Smooth muscle cell (in vitro differentiated cells): ENCODE measurements around the gene NFATC1. TPM values are rescaled to one million over a fixed set of nuclear protein-coding genes. Genes with fewer than 3 reads are reported as not detected.

Experiments
- DNase-seq: peaks from one replicate; lab custom pipeline; 2025; ENCODE audit not compliant: unreplicated experiment; lab: John Stamatoyannopoulos, UW
- H2AFZ ChIP-seq: fragments of 200-600 bp; sonication (generic); 2 replicates; pipeline ENCODE4 v1.6.0; 2016; ENCODE audit warnings: antibody characterized with exemption, low read depth, mild to moderate bottlenecking
- H3F3A ChIP-seq: fragments of 200-600 bp; sonication (generic); 2 replicates; pipeline ENCODE4 v1.6.0; 2017; ENCODE audit warnings: antibody characterized with exemption, low read depth
- H3K27ac ChIP-seq: fragments of 200-600 bp; sonication (generic); 2 replicates; pipeline ENCODE4 v1.5.1; 2016; ENCODE audit warnings: low read depth, mild to moderate bottlenecking
- H3K27me3 ChIP-seq: fragments of 200-600 bp; sonication (generic); 2 replicates; pipeline ENCODE4 v1.6.1; 2016; ENCODE audit warnings: low read depth, mild to moderate bottlenecking
- H3K36me3 ChIP-seq: fragments of 200-600 bp; sonication (generic); 2 replicates; pipeline ENCODE4 v1.5.1; 2016; ENCODE audit warnings: low read depth
- H3K4me1 ChIP-seq: fragments of 200-600 bp; sonication (generic); 2 replicates; pipeline ENCODE4 v1.5.1; 2016; ENCODE audit warnings: low read depth
- H3K4me2 ChIP-seq: fragments of 200-600 bp; sonication (generic); 2 replicates; pipeline ENCODE4 v1.6.0; 2016; ENCODE audit warnings: mild to moderate bottlenecking
- H3K4me3 ChIP-seq: fragments of 200-600 bp; sonication (generic); 2 replicates; pipeline ENCODE4 v1.5.1; 2016; ENCODE audit warnings: mild to moderate bottlenecking
- H3K79me2 ChIP-seq: fragments of 200-600 bp; sonication (generic); 2 replicates; pipeline ENCODE4 v1.6.0; 2016; ENCODE audit warnings: low read depth, mild to moderate bottlenecking
- H3K9ac ChIP-seq: fragments of 200-600 bp; sonication (generic); 2 replicates; pipeline ENCODE4 v1.6.0; 2016; ENCODE audit warnings: low read depth
- H3K9me3 ChIP-seq: fragments of 200-600 bp; sonication (generic); replicated peaks from 2 replicates; pipeline ENCODE4 v1.5.1; 2016; ENCODE audit warnings: low read depth
- H4K20me1 ChIP-seq: fragments of 200-600 bp; sonication (generic); 2 replicates; pipeline ENCODE4 v1.6.0; 2016; ENCODE audit warnings: low read depth
- CTCF ChIP-seq: fragments of 200-600 bp; sonication (generic); IDR thresholded peaks from 2 replicates; pipeline ENCODE4 v1.5.1; 2017; ENCODE audit warnings: borderline replicate concordance, mild to moderate bottlenecking, antibody characterized with exemption; ENCODE audit not compliant: insufficient read depth, poor library complexity, severe bottlenecking
- WGBS: methylation state at CpG from one replicate; pipeline ENCODE4 v1.1.7; 2016; ENCODE audit warnings: low lambda C conversion rate; 5-methylcytosine and 5-hydroxymethylcytosine counted together
- polyA plus RNA-seq: library from polyadenylated mRNA; unstranded; fragments of >200 nt; fragmentation: Nextera tagmentation; extraction: Ambion mirVana; gene quantifications from 2 replicates; pipeline ENCODE4 v1.2.1, GENCODE V29; 2016
- total RNA-seq: library from RNA; depleted of rRNA; stranded (reverse); fragments of >200 nt; gene quantifications from 2 replicates; pipeline ENCODE4 v1.2.3, GENCODE V29; 2014

Gene NFATC1
- total and polyA plus RNA-seq, 2 experiments from 2014 or later, result 13.1 to 19.2 TPM

GRCh38 chr18:79368681-79369080 is 27.0 kb upstream of the NFATC1 start:
- 95% methylated on average over 15 of the region's 15 CpGs for WGBS
- Histone ChIP-seq H3F3A (no peaks in the 10 kb centered on the region), H3K27me3 (no peaks in the 10 kb centered on the region), H3K36me3 (no peaks in the 10 kb centered on the region), H4K20me1 (no peaks in the 10 kb centered on the region), H3K4me3 (no peak overlapping the region), H3K4me1 (no peaks in the 10 kb centered on the region), H3K9me3 (no peaks in the 10 kb centered on the region), H3K79me2 (no peaks in the 10 kb centered on the region), H3K4me2 (no peak overlapping the region), H3K9ac (no peak overlapping the region), H3K27ac (no peak overlapping the region), H2AFZ (no peak overlapping the region)
- TF ChIP-seq CTCF, result no peak
- no peak for DNase-seq

- no peaks in the 10 kb centered on the region for H3K9me3 ChIP-seq
- H3K36me3 ChIP-seq, result no peaks in the 10 kb centered on the region
- no peaks in the 10 kb centered on the region for H3K27me3 ChIP-seq
- H4K20me1 ChIP-seq, result no peaks in the 10 kb centered on the region
- no peak overlapping the region for H3K4me2 ChIP-seq
- no peaks in the 10 kb centered on the region for H3K79me2 ChIP-seq
- no peak overlapping the region for H3K4me3 ChIP-seq
- TF ChIP-seq CTCF, result no peak
- 80% methylated on average over 14 of the region's 14 CpGs for WGBS
- H3K9ac ChIP-seq, result no peak overlapping the region
- no peaks in the 10 kb centered on the region for H3F3A ChIP-seq
- no peak overlapping the region for H2AFZ ChIP-seq
- no peak for DNase-seq
- H3K4me1 ChIP-seq, result no peaks in the 10 kb centered on the region
- no peak overlapping the region for H3K27ac ChIP-seq
Measured at GRCh38 chr18:79371561-79372121, 24.1 kb upstream of the NFATC1 start.

- Histone ChIP-seq H3K27ac (no peak overlapping the region), H3K9ac (no peak overlapping the region), H3K79me2 (no peaks in the 10 kb centered on the region), H3F3A (no peaks in the 10 kb centered on the region), H4K20me1 (no peaks in the 10 kb centered on the region), H3K9me3 (no peaks in the 10 kb centered on the region), H2AFZ (no peak overlapping the region), H3K27me3 (no peaks in the 10 kb centered on the region), H3K4me1 (no peaks in the 10 kb centered on the region), H3K4me3 (no peak overlapping the region), H3K4me2 (no peak overlapping the region), H3K36me3 (no peaks in the 10 kb centered on the region)
- TF ChIP-seq CTCF, result no peak
- 98% methylated on average over 10 of the region's 10 CpGs for WGBS
- no peak for DNase-seq
Measured at GRCh38 chr18:79372461-79372860, 23.3 kb upstream of the NFATC1 start.

GRCh38 chr18:79372991-79373390 is 22.7 kb upstream of the NFATC1 start:
- no peaks in the 10 kb centered on the region for H4K20me1 ChIP-seq
- H3K9me3 ChIP-seq, result no peaks in the 10 kb centered on the region
- H3K27ac ChIP-seq, result no peak overlapping the region
- no peaks in the 10 kb centered on the region for H3K4me1 ChIP-seq
- no peaks in the 10 kb centered on the region for H3F3A ChIP-seq
- WGBS, result 94% methylated on average over 2 of the region's 2 CpGs
- H3K36me3 ChIP-seq, result no peaks in the 10 kb centered on the region
- no peak overlapping the region for H3K9ac ChIP-seq
- no peaks in the 10 kb centered on the region for H3K27me3 ChIP-seq
- no peaks in the 10 kb centered on the region for H3K79me2 ChIP-seq
- no peak overlapping the region for H2AFZ ChIP-seq
- no peak for TF ChIP-seq CTCF
- no peak overlapping the region for H3K4me3 ChIP-seq
- DNase-seq, result no peak
- H3K4me2 ChIP-seq, result no peak overlapping the region
